ENCODE data around the gene GPRIN1.
A peak's percentile ranks its signal among the peaks of the same experiment; 100 is the strongest.

Gene GPRIN1

GRCh38 chr5:176652136-176652535 is 42.2 kb upstream of the GPRIN1 start:
- no peak for TF ChIP-seq CTCF (IDR thresholded peaks at IDR 0.05)

- no peak for TF ChIP-seq CTCF (IDR thresholded peaks at IDR 0.05)
Measured at GRCh38 chr5:176651472-176651980, 41.6 kb upstream of the GPRIN1 start.

- no peak for TF ChIP-seq CTCF (IDR thresholded peaks at IDR 0.05)
Measured at GRCh38 chr5:176650354-176650884, 40.5 kb upstream of the GPRIN1 start.

- no peak for TF ChIP-seq CTCF (IDR thresholded peaks at IDR 0.05)
Measured at GRCh38 chr5:176648474-176649194, 38.7 kb upstream of the GPRIN1 start.

- no peak for TF ChIP-seq CTCF (IDR thresholded peaks at IDR 0.05)
Measured at GRCh38 chr5:176647843-176648473, 38.0 kb upstream of the GPRIN1 start.

GRCh38 chr5:176647030-176647842 is 37.3 kb upstream of the GPRIN1 start, which contains the start of gene TSPAN17:
TSS of gene TSPAN17 (plus strand) at chr5:176647484. CDS start at chr5:176647616, 132 bp downstream.
- TF ChIP-seq CTCF (IDR thresholded peaks at IDR 0.05), result peak; percentile 29; the same call in 1 of the 2 replicates

GRCh38 chr5:176646707-176647029 is 36.7 kb upstream of the GPRIN1 start:
- no peak for TF ChIP-seq CTCF (IDR thresholded peaks at IDR 0.05)
